ENCODE results near the gene ITGB7. TPM values are rescaled to one million over a fixed set of nuclear protein-coding genes. Genes with fewer than 3 reads are reported as not detected.
A peak's percentile ranks its signal among the peaks of the same experiment; 100 is the strongest.

ITGB7 gene
- total and polyA plus RNA-seq, 9 of the 15 experiments (the other 6 are each of a cell fraction or from before 2014, with no cell fraction given) = 0.06 to 2.0 (median 0.67) TPM

DNA sequence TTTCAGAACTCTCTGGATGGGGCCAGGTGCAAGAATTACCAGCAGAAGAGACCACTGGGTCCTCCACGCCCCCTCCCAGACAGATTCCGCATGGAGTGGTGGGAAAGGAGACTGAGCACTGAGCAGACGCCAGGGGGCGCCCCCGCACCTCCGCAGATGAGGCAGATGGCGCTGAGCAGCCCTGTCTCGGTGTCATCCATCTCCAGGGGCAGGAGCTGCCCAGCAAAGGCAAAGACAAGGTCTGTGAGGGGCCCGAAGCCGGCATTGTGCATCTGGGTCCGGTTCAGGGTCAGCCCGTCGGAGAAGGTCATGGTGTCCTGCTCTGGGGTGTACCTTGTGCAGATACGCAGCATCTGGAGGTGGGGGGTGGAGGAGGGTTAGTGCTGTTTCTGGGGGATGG is 6.3 kb upstream of the ITGB7 start (continued):
- no peak for TF ChIP-seq ZNF551 (CRISPR knock-in tag; IDR thresholded peaks at IDR 0.05)
- peak in 1 of 2 experiments; percentile 26; a peak in 1 of 4 replicates for TF ChIP-seq RCOR1 (IDR thresholded peaks at IDR 0.05; ENCODE audit: borderline replicate concordance in 1 of 2, low read depth in 2 of 2, low read length in 2 of 2)
- TF ChIP-seq POU5F1 (IDR thresholded peaks at IDR 0.05; ENCODE audit: borderline replicate concordance, low read depth, low read length, partially characterized antibody) = no peak
- TF ChIP-seq CGGBP1 (CRISPR knock-in tag; IDR thresholded peaks at IDR 0.05) = no peak
- TF ChIP-seq MYNN (IDR thresholded peaks at IDR 0.05) = no peak
- TF ChIP-seq MYNN (CRISPR knock-in tag; IDR thresholded peaks at IDR 0.05) = no peak
- TF ChIP-seq WHSC1 (IDR thresholded peaks at IDR 0.05; ENCODE audit: low read length) = no peak
- TF ChIP-seq USF2 (CRISPR knock-in tag; IDR thresholded peaks at IDR 0.05) = no peak
- TF ChIP-seq RFX7 (CRISPR knock-in tag; IDR thresholded peaks at IDR 0.05) = no peak
- no peak for TF ChIP-seq NCOA1 (IDR thresholded peaks at IDR 0.05; ENCODE audit: low read depth)
- TF ChIP-seq ZNF212 (CRISPR knock-in tag; IDR thresholded peaks at IDR 0.05) = no peak
- 0 out of 2 replicates have a peak, but pooled peaks have one; percentile 58 for TF ChIP-seq TOE1 (IDR thresholded peaks at IDR 0.05; ENCODE audit: borderline replicate concordance)
- no peak for TF ChIP-seq TOE1 (CRISPR knock-in tag; IDR thresholded peaks at IDR 0.05; ENCODE audit: borderline replicate concordance, low read depth)
- TF ChIP-seq, protein P1, sequence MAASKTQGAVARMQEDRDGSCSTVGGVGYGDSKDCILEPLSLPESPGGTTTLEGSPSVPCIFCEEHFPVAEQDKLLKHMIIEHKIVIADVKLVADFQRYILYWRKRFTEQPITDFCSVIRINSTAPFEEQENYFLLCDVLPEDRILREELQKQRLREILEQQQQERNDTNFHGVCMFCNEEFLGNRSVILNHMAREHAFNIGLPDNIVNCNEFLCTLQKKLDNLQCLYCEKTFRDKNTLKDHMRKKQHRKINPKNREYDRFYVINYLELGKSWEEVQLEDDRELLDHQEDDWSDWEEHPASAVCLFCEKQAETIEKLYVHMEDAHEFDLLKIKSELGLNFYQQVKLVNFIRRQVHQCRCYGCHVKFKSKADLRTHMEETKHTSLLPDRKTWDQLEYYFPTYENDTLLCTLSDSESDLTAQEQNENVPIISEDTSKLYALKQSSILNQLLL (CRISPR knock-in tag; IDR thresholded peaks at IDR 0.05; ENCODE audit: borderline replicate concordance) = no peak
- no peak for TF ChIP-seq BRCA1 (IDR thresholded peaks at IDR 0.05)
- no peak for TF ChIP-seq BRCA1 (CRISPR knock-in tag; IDR thresholded peaks at IDR 0.05)
- no peak for TF ChIP-seq LCOR (CRISPR knock-in tag; IDR thresholded peaks at IDR 0.05)
- no peak for TF ChIP-seq CEBPB (tag; IDR thresholded peaks at IDR 0.05)
- TF ChIP-seq, protein P2, sequence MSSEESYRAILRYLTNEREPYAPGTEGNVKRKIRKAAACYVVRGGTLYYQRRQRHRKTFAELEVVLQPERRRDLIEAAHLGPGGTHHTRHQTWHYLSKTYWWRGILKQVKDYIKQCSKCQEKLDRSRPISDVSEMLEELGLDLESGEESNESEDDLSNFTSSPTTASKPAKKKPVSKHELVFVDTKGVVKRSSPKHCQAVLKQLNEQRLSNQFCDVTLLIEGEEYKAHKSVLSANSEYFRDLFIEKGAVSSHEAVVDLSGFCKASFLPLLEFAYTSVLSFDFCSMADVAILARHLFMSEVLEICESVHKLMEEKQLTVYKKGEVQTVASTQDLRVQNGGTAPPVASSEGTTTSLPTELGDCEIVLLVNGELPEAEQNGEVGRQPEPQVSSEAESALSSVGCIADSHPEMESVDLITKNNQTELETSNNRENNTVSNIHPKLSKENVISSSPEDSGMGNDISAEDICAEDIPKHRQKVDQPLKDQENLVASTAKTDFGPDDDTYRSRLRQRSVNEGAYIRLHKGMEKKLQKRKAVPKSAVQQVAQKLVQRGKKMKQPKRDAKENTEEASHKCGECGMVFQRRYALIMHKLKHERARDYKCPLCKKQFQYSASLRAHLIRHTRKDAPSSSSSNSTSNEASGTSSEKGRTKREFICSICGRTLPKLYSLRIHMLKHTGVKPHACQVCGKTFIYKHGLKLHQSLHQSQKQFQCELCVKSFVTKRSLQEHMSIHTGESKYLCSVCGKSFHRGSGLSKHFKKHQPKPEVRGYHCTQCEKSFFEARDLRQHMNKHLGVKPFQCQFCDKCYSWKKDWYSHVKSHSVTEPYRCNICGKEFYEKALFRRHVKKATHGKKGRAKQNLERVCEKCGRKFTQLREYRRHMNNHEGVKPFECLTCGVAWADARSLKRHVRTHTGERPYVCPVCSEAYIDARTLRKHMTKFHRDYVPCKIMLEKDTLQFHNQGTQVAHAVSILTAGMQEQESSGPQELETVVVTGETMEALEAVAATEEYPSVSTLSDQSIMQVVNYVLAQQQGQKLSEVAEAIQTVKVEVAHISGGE (CRISPR knock-in tag; IDR thresholded peaks at IDR 0.05) = no peak
- TF ChIP-seq SRSF9 (IDR thresholded peaks at IDR 0.05; ENCODE audit: borderline replicate concordance, low read depth, low read length) = no peak
- TF ChIP-seq, protein P3, sequence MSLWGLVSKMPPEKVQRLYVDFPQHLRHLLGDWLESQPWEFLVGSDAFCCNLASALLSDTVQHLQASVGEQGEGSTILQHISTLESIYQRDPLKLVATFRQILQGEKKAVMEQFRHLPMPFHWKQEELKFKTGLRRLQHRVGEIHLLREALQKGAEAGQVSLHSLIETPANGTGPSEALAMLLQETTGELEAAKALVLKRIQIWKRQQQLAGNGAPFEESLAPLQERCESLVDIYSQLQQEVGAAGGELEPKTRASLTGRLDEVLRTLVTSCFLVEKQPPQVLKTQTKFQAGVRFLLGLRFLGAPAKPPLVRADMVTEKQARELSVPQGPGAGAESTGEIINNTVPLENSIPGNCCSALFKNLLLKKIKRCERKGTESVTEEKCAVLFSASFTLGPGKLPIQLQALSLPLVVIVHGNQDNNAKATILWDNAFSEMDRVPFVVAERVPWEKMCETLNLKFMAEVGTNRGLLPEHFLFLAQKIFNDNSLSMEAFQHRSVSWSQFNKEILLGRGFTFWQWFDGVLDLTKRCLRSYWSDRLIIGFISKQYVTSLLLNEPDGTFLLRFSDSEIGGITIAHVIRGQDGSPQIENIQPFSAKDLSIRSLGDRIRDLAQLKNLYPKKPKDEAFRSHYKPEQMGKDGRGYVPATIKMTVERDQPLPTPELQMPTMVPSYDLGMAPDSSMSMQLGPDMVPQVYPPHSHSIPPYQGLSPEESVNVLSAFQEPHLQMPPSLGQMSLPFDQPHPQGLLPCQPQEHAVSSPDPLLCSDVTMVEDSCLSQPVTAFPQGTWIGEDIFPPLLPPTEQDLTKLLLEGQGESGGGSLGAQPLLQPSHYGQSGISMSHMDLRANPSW (CRISPR knock-in tag; IDR thresholded peaks at IDR 0.05) = no peak
- TF ChIP-seq PCBP1 (IDR thresholded peaks at IDR 0.05; ENCODE audit: low read depth, low read length, poor library complexity, severe bottlenecking) = no peak
